ENCODE measurements around the gene MAGI1.
"Not testable (repeated sequence)": the region's sequence is repeated elsewhere in the genome, so short reads cannot be mapped to it uniquely, and the experiment has no call there.

Gene MAGI1

GRCh38 chr3:66037986-66038369, 740 bp downstream of the MAGI1 start:
- no peak for DNase-seq

- DNase-seq, result no peak
These were observed 1.3 kb downstream of the MAGI1 start for GRCh38 chr3:66037330-66037985.

- no peak for DNase-seq
These were observed 2.1 kb downstream of the MAGI1 start for GRCh38 chr3:66036586-66037148.

- DNase-seq, result no peak
These were observed 2.8 kb downstream of the MAGI1 start for GRCh38 chr3:66035763-66036477.

- DNase-seq, result no peak
These were observed 5.2 kb downstream of the MAGI1 start for GRCh38 chr3:66033241-66034138.

GRCh38 chr3:66031102-66031698, 7.5 kb downstream of the MAGI1 start:
- DNase-seq, result no peak

- no peak for DNase-seq
These were observed 9.3 kb downstream of the MAGI1 start for GRCh38 chr3:66029443-66029842.

GRCh38 chr3:66029014-66029413, 9.7 kb downstream of the MAGI1 start:
- no peak for DNase-seq

GRCh38 chr3:66028457-66028856, 10.3 kb downstream of the MAGI1 start:
- no peak for DNase-seq

- DNase-seq, result not testable (repeated sequence)
These were observed 11.6 kb downstream of the MAGI1 start for GRCh38 chr3:66027099-66027498.

GRCh38 chr3:66023738-66024385, 14.9 kb downstream of the MAGI1 start:
- no peak for DNase-seq

GRCh38 chr3:66023229-66023628, 15.5 kb downstream of the MAGI1 start:
- no peak for DNase-seq

GRCh38 chr3:66021731-66022131, 17.0 kb downstream of the MAGI1 start:
- DNase-seq, result no peak

- DNase-seq, result no peak
These were observed 18.8 kb downstream of the MAGI1 start for GRCh38 chr3:66019896-66020295.

GRCh38 chr3:66018057-66019033, 20.4 kb downstream of the MAGI1 start:
- DNase-seq, result no peak

GRCh38 chr3:66017591-66017990, 21.1 kb downstream of the MAGI1 start:
- DNase-seq, result no peak

- no peak for DNase-seq
These were observed 21.6 kb downstream of the MAGI1 start for GRCh38 chr3:66017084-66017483.

- no peak for DNase-seq
These were observed 22.9 kb downstream of the MAGI1 start for GRCh38 chr3:66015841-66016240.

- DNase-seq, result no peak
These were observed 24.1 kb downstream of the MAGI1 start for GRCh38 chr3:66014651-66015050.

GRCh38 chr3:66014056-66014455, 24.7 kb downstream of the MAGI1 start:
- no peak for DNase-seq

- DNase-seq, result no peak
These were observed 26.0 kb downstream of the MAGI1 start for GRCh38 chr3:66012711-66013110.

Data from CD4-positive, alpha-beta T cell treated with Interleukin-12 subunit alpha and Interleukin-12 subunit beta, for 1 hour (primary cell).